Endometrium (tissue), 2 donors: ENCODE results near the gene MLLT10.
"Not testable (repeated sequence)": the region's sequence is repeated elsewhere in the genome, so short reads cannot be mapped to it uniquely, and the experiment has no call there.

ENCODE experiments used
- FAIRE-seq: peaks from 2 replicates; lab custom pipeline; 2012; peaks lifted over from hg19 to GRCh38; lab: Jason Lieb, UNC
- donor health status: control.
- donor health status: control.

Gene MLLT10

DNA sequence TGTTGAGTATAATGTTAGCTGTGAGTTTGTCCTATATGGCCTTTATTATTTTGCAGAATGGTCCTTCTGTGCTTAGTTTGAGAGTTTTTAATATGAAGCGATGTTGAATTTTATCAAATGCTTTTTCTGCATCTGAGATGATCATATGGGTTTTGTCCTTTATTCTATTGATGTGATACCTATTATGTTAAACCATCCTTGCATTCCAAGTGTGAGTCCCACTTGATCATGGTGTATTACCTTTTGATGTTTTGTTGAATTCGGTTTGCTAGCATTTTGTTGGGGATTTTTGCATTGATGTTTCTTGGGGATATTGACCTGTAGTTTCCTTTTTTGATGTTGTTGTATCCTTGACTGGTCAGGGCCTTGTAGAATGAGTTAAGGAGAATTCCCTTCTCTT lies 166.4 kb downstream of the MLLT10 start:
- FAIRE-seq, result no peak

DNA sequence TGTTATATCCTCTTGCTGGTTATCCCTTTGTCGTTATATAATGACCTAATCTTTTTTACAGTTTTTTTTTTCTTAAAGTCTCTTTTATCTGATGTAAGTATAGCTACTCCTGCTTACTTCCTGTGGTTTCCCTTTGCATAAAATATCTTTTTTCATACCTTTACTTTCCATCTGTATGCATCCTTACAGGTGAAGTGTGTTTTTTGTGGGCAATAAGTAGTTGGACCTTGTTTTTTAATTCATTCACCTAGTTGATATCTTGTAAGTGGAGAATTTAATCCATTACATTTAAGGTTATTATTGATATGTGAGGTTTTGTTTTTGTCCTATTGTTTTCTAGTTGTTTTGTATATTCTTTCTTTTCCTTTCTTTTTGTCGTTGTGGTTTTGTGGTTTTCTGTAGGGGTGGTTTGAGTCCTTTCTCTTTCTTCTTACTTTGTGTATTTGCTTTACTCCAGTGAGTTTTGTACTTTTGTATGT lies 168.6 kb downstream of the MLLT10 start:
- peak; percentile 21 for FAIRE-seq

DNA sequence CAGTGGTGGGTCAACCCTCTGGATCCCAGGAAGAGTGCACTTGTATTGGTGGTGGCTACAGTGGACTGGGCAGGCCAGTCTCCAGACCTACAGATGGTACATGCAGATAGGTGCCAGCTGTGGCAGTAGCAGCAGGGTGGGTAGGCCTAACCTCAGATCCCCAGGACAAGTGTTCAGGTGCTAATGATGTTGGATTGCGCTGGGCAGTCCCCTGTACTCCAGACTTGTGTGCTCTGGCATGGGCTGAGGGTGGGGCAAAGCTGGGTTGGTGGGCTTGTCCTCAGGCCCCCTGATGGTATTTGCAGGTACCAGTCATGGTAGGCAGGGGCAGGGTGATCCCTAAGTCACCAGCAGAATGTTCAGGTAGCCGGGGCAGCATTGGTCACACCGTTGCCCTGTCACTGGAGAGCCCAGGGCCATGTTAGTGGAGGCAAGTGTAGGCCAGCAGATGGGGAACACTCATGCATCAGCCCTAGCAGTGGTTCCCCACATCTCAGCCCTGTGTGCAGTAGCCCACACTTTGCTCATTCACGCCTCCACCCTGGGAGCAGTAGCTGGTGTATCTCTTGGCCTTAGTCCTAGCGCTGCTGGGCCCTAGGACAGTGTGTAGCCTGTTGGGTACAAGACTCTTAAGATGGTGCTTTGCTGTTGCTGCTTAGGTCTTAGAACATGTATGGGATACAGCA lies 171.3 kb downstream of the MLLT10 start:
- FAIRE-seq, result no peak

DNA sequence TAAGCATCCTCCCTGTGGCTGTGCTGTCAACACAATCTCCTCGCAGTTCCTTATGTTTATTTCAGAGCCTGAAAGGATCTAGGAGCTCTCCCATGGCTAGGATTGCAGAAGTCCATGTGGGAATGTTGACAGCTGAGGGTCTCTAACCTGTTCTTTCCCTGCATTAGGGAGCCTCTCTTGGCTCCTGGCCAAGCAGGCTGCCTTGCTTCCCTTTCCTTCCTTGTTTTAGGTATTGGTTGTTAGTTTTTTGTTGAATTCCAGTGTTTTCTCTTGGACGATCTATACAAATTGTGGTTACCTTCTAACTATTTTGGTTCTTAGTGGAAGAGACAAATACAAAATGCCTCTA lies 171.8 kb downstream of the MLLT10 start:
- no peak for FAIRE-seq

DNA sequence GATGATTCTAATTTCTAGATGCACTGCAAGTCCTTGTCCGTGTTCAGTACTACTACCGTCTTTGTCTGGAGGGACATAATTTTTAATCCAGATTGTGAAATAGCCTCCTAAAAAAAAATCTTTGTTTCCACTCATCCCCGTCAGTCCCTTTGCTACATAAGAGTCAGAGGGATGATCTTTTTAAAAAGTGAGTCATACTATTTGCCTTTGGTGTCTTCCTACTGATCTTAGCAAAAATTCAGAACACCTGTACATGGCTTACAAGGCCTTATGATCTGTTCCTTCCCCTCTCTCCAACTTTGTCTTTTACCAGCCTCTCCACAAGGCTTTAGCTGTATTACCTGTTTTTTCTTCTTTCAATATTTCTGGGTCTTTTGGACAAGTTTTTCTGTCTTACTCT lies 173.5 kb downstream of the MLLT10 start:
- FAIRE-seq, result no peak

DNA sequence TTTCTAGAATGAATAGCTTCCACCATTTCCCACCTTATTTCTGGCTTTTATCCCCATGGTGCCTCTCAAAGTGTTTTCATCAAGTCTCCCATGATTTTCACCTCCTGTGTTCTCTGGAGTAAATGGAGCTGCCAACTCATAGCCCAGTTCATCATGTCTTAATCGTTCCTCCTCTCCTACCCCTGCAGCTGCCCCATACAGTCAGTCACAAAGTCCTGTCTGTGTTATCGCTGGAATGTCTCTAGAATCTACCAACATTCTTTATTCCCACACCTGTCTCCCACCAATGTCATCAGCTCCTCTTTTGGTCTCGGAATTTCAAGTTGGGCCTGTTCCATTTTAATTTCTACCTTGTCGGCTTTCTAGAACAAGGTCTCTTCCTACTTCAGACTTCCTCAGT lies 178.9 kb downstream of the MLLT10 start:
- no peak for FAIRE-seq

DNA sequence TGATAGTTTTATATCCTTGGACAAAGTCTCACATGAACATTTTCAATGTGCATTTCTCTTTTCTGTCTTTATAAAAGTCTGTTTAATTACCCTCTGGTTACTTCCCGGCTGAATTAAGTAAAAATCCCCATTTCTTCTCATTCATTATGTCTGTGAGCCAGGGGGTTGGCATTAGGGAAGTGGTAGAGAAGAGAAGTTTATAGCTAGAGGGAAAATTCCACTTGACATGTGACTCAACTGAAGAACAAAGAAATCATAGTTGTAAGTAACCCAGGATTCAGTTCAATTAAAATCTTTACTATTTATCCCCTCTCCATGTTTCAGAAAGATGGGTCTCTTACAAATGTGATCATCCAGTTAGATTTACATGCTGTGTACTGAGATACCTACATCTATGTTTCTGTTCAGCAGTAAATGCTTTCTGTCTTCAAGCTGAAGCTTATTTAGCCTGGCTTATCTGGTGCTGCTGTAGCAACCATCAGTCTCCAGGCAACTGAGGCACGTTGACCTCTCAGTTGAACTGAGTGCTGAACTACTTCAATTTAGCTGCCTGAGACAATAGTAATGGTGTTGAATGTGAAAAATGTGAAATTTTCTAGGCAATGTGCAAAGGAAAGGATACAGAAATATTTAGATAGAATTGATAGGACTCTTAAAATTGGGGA lies 181.6 kb downstream of the MLLT10 start:
- FAIRE-seq, result no peak

DNA sequence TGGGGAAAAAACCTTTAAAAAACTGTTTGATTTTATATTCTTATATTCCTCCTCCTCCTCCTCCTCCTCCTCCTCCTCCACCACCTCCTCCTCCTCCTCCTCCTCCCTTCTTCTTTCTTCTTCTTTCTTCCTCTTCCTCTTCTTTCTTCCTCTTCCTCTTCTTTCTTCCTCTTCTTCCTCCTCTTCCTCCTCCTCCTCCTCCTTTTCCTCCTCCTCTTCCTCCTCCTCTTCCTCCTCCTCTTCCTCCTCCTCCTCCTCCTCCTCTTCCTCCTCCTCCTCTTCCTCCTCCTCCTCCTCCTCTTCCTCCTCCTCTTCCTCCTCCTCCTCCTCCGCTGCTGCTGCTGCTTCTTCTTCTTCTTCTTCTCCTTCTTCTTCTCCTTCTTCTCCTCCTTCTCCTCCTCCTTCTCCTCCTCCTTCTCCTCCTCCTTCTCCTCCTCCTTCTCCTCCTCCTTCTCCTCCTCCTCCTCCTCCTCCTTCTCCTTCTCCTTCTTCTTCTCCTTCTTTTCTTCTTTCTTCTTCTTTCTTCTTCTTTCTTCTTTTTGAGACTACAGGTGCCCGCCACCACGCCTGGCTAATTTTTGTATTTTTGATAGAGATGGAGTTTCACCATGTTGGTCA lies 183.5 kb downstream of the MLLT10 start:
- not testable (repeated sequence) for FAIRE-seq

DNA sequence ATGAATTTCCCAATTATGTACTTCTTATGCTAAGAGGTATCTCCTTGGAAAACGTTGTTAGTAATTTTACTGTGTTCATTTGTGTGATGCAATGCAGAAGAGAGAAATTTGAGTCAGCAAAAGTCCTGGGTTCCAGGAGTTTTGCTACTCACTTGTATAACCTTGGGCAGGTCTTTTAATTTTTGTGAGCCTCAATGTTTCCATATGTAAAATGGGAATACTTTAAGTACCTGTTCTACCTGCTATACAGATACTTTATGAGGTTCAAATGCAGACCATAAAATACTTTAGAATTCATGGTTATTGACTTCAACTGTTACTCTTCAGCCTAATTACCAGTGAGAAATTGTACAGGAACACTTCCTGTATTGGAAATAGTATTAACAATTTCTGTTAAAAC lies 185.5 kb downstream of the MLLT10 start:
- no peak for FAIRE-seq

DNA sequence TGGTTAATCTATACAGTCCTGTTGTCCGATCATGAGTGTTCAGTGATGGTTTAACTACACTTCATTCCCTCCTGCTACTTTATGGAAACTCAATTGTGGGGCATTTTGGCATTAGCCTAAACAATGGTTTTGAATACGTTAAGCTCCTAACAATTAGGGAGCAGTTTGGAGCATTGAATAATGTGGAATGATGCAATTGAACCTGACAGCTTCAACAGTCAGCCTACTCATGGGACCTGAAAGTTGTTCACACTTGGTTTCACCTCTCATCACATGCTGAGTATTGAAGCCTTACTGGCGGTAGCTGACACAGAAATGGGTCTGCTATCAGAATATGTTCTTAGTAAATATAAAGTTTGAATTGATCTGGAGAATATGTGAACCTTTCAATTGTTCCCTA lies 186.1 kb downstream of the MLLT10 start:
- FAIRE-seq, result no peak

DNA sequence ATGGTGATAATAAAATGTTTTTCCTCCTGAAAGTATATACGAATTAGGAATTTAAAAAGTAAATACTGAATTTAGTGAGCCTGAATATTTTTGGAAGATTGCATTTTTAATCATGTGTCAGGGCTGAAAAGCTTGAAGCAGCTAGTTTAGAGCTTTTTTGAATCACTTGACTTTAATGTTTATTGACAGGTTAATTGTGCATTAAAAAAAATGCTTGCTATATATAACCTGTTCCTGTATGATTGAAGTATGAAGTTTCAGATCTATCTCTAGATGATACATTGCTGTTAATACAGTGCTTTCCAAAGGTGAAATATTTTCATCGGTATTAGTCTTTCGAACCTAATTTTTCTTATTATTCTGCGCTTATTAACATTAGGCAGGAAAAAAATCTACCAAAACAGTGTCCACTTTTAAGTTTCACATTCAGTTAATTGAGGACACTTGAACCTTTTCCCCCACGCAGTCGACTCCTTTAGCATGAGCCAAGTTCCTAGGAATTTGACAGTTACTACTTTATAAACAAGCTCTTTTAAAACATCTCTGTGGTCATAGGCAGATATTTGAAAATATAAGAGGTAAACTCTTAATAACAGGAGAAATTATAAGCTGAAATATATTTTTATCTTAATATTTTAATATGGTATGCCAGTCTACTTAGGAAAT lies 187.1 kb downstream of the MLLT10 start:
- FAIRE-seq, result peak; percentile 79

DNA sequence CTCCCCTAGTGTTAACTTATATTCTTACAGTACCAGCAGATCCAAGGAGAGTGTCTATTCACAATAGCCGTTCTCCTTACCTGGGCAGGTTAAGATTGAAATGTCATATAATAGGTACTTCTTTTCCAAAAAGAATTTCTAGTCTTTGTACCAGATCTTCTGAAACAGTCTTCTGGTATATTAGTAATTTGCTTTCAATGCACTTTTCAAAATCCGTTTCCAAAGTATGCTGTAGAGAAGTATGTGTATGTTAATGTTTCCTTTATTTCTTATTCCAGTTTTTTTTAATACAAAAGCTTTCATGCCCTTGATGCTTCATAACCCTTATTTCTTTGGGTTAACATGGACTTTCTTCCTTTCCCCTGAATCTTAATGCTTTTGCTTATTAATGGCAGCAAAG lies 188.2 kb downstream of the MLLT10 start:
- no peak for FAIRE-seq

DNA sequence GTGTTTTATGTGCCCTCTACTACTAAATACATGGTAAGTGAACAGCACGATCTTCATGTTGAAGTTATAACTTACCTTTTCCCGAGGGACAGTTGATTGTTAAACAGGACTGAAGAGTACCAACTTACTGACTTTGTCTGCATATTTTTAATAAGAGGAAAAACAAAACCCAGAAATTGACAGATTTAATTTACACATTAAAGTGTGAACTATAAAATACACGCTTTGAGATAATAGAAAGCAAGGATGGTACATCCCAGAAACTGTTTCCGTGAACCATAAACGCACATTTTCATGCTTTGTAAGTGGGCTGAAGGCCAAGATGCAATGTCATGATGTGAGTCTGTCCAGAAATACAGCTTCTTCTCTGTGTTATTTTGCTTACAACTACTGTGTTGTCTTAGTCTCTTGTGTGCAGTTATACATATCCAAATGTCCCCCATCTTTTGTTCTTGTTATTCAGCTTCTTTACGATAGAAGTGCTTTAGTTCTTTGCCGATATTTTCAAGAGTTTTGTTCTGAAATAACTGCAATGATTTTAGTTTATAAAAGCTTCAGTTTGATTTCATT lies 190.1 kb downstream of the MLLT10 start:
- FAIRE-seq, result peak; percentile 29

DNA sequence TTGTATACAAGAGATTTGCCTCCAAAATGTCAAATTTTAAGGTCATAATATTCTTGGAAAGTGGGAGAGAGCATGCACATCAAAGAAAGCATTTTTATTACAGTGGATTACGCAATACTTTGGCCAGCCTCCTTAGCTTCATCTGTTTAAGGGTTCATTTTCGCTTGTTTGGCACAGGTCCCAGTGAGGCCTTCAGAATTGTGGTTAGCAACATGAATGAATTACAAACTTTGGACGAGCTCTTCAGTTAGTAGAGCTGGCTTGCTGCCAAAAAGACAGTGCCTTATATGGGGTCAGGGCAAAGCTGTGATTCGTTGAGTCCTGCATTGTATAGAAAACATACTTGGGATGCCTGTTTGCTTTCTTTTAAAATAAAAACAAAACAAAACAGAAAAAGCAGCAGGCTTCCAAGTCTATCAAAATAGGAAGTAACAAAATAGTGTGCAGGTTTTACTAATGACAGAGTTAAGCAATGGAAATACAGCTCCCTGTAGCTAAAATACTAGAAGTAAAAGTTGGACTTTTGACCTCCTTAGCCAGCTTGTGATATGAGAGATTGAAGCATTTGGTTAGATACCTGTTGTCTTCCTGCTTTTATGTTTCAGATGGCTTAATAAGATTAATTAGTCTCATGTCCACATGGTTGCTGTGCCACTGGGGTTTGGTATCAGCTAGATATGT lies 190.8 kb downstream of the MLLT10 start:
- FAIRE-seq, result peak; percentile 100

DNA sequence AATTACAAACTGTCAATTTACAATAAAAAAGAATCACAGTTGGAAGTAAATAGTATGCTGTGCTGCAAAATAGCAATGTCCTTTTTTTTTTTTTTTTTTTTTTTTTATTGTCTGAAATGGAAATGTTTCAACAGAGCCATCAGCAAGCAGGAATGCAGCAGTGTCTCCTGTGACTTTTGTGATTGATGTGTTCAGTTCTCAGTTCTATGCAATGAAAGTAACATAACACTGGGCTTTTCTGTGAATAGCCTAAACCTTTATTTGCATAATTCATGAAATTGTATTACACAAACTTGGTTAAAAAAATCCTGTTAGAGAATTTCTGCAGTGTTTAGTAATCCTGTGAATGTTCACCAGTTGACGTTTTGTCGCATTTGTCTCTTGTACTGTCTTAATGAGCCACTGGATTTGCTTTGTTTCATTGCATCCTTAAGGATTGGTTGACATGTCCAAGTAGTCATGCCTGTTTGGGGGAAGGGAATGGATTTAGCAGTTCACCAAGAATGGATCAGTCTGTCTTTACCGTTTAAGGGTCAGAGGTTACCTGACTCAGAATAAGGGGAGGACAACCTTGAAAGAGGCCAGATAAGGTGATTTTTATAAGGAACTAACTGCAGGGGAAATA lies 192.7 kb downstream of the MLLT10 start:
- FAIRE-seq, result peak; percentile 18

DNA sequence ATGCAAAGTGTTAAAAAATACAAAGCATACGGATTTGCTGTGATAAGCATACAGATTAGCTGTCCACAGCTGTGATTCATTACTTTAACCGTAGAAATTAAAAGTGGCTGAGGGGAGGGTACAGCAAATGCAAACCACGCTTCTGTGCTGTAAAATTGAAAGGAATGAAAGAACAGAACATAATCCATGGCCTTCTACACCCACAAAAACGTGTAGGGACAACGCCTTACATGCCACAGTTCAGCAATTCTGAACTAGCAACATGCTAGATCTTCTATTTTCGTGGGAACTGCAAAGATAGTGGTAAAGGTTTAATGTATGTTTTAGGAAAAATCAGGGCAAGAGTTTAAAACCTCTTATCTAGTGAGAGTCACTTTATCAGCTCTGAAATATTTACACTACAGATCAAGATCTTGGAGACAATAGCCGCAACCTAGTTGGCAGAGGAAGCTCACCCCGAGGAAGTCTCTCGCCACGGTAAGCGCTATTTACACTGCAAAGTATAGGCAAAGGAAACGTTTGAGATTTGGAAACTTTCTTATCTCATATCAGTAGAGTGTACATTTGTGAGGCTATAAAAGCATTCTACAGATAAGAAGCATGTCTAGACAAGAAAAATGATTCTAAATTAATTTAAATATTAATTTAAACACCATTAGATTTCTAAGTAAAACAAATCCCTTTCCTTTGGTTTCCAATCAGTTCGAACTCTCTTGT lies 193.6 kb downstream of the MLLT10 start:
- no peak for FAIRE-seq

DNA sequence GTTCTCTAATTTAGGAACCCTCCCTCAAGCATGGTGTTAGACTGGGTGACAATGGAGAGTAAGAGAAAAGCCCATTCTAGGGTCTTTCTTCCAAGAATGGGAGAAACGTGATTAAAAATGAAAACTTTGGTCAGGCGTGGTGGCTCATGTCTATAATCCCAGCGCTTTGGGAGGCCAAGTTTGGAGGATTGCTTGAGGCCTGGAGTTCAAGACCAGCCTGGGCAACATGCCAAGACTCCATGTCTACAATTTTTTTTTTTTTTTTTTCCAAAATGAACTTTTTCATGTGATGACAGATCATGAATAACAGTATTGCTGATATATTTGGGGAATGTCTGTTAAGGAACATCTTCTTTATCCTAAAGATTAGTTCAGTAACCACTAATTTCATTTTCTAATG lies 194.6 kb downstream of the MLLT10 start:
- FAIRE-seq, result no peak

DNA sequence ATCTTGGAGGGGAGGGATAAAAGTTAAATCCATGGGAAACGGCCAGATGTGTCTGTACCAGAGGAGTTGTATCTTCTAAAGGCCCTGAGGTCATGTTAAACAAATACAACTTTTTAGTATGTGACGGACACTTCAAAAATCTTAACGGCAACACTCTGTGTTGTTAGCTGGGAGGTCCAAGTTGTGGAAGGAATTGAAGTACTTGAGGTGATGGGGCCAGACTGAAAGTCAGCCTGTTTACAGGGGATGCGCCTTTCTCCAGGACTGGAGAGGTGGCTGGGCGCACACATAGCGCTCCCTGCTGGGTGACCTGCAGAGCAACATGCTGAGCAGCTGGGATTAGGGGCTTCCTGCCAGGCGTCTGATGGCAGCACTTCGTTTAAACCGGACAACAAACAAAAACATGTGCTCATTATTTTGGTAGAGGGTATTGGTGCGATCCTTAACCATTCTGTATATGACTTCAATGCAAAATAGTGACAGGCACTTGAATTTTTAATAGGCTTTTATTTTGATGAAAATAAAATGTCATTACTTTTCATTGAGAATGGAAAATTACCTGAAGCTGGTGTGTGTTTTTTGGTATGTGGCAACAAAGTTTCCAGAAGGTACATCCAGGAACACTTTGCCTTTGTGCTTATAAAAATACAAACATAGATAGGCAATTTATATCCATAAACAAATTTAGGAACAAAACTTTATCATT lies 198.2 kb downstream of the MLLT10 start:
- peak; percentile 76 for FAIRE-seq

DNA sequence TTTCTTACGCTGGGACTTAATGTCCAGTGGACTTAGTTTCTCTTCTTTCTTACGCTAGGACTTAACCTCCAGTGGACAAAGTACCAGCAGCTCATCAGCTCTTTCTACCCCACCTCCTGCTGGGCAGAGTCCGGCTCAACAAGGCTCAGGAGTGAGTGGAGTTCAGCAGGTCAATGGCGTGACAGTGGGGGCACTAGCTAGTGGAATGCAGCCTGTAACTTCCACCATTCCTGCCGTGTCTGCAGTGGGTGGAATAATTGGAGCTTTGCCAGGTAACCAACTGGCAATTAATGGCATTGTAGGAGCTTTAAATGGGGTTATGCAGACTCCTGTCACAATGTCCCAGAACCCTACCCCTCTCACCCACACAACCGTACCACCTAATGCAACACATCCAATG lies 199.7 kb downstream of the MLLT10 start:
- no peak for FAIRE-seq

DNA sequence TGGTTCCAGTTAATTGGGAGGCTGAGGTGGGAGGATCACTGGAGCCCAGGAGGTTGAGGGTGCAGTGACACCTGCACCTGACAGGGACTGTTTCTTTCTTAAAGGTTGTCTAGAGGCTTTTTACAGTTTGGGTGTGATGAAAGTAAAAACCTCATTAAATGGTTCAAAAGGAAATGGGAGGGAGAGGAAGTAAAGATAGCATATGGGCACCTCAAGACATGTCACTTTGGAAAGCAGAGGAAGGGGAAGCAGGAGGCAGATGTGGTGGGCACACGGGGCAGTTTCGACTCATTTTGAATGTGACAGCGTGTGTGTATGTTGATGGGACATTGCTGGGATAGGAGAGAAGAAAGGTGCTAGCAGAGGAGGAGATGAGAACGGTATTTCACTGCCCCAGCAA lies 203.1 kb downstream of the MLLT10 start:
- no peak for FAIRE-seq
